Coronary artery (tissue), 2 donors: Measurements from ENCODE around the gene AKR1C2.
"Not testable (repeated sequence)": the region's sequence is repeated elsewhere in the genome, so short reads cannot be mapped to it uniquely, and the experiment has no call there.

ENCODE experiments used
- DNase-seq: peaks from one replicate; pipeline ENCODE4 v3.0.0-alpha.2; 2017; ENCODE audit warnings: low spot score
- H3K27ac ChIP-seq, 2 donors: fragments of 200-600 bp; sonication (generic); one replicate each; pipeline ENCODE4 v1.5.1; 2016 to 2019
- H3K4me3 ChIP-seq: fragments of 200-600 bp; sonication (generic); 2 replicates; pipeline ENCODE4 v1.5.1; 2016; ENCODE audit warnings: mild to moderate bottlenecking, moderate library complexity
- CTCF ChIP-seq: fragments of 200-600 bp; sonication (generic); IDR thresholded peaks from one replicate; pipeline ENCODE4 v1.5.1; 2019; ENCODE audit warnings: antibody characterized with exemption

AKR1C2 gene

GRCh38 chr10:4983615-4984216, 19.9 kb downstream of the AKR1C2 start:
- TF ChIP-seq CTCF: no peak
- Histone ChIP-seq H3K27ac (no peak overlapping the region), H3K4me3 (no peak overlapping the region)
- no peak for DNase-seq

- Histone ChIP-seq H3K27ac (peak overlapping the region in 1 of 2 donors; percentile 56), H3K4me3 (no peak overlapping the region)
- DNase-seq: peak; percentile 73
- TF ChIP-seq CTCF: no peak
Observed at GRCh38 chr10:4982764-4983226, 20.9 kb downstream of the AKR1C2 start.

- no peak for DNase-seq
- Histone ChIP-seq H3K27ac (peak overlapping the region; percentile 3 to 56), H3K4me3 (no peak overlapping the region)
- TF ChIP-seq CTCF: no peak
Observed at GRCh38 chr10:4981722-4982471, 21.8 kb downstream of the AKR1C2 start.

- H3K4me3 ChIP-seq: no peak overlapping the region
- no peak for DNase-seq
- no peak for TF ChIP-seq CTCF
- H3K27ac ChIP-seq: no peak overlapping the region
Observed at GRCh38 chr10:4980793-4981192, 22.9 kb downstream of the AKR1C2 start.

GRCh38 chr10:4978870-4979269, 24.8 kb downstream of the AKR1C2 start:
- no peak for DNase-seq
- H3K4me3 ChIP-seq: no peak overlapping the region
- no peak for TF ChIP-seq CTCF
- no peak overlapping the region for H3K27ac ChIP-seq

- H3K4me3 ChIP-seq: no peak overlapping the region
- TF ChIP-seq CTCF: no peak
- no peak overlapping the region for H3K27ac ChIP-seq
- DNase-seq: no peak
Observed at GRCh38 chr10:4977025-4977424, 26.6 kb downstream of the AKR1C2 start.

GRCh38 chr10:4974400-4974799, 29.3 kb downstream of the AKR1C2 start:
- H3K4me3 ChIP-seq, H3K27ac ChIP-seq, DNase-seq: not testable (repeated sequence)

GRCh38 chr10:4973294-4973693, 30.4 kb downstream of the AKR1C2 start:
- H3K4me3 ChIP-seq, DNase-seq, H3K27ac ChIP-seq: not testable (repeated sequence)

GRCh38 chr10:4972369-4973142, 31.1 kb downstream of the AKR1C2 start:
- not testable (repeated sequence) for H3K4me3 ChIP-seq, DNase-seq, H3K27ac ChIP-seq

GRCh38 chr10:4970362-4970761, 33.3 kb downstream of the AKR1C2 start:
- H3K4me3 ChIP-seq, DNase-seq, H3K27ac ChIP-seq: not testable (repeated sequence)

GRCh38 chr10:4969289-4969688, 34.4 kb downstream of the AKR1C2 start:
- not testable (repeated sequence) for H3K27ac ChIP-seq, DNase-seq, H3K4me3 ChIP-seq
